Measurements from ENCODE around the gene DNAH3.
"Not testable (repeated sequence)": the region's sequence is repeated elsewhere in the genome, so short reads cannot be mapped to it uniquely, and the experiment has no call there.

Gene DNAH3

GRCh38 chr16:21175397-21175796 is 24.8 kb upstream of the DNAH3 start:
- TF ChIP-seq POLR2A (IDR thresholded peaks at IDR 0.05; ENCODE audit: extremely low read depth, insufficient read length) (no peak), MAX (IDR thresholded peaks at IDR 0.05; ENCODE audit: low read depth, low read length) (no peak), CTCF (IDR thresholded peaks at IDR 0.05; ENCODE audit: low read depth, low read length) (no peak)
- H3K4me3 ChIP-seq (ENCODE audit: low read depth, low read length), result no peak overlapping the region
- DNase-seq (ENCODE audit: low read depth), result no peak

- DNase-seq (ENCODE audit: low read depth), result no peak
- TF ChIP-seq MAX (IDR thresholded peaks at IDR 0.05; ENCODE audit: low read depth, low read length) (no peak), CTCF (IDR thresholded peaks at IDR 0.05; ENCODE audit: low read depth, low read length) (no peak), POLR2A (IDR thresholded peaks at IDR 0.05; ENCODE audit: extremely low read depth, insufficient read length) (no peak), MYC (IDR thresholded peaks at IDR 0.05; ENCODE audit: low read depth, low read length) (no peak)
- H3K4me3 ChIP-seq (ENCODE audit: low read depth, low read length), result no peak overlapping the region
These were observed 22.0 kb upstream of the DNAH3 start for GRCh38 chr16:21172650-21173049.

- not testable (repeated sequence) for H3K4me3 ChIP-seq (ENCODE audit: low read depth, low read length); DNase-seq (ENCODE audit: low read depth)
These were observed 19.5 kb upstream of the DNAH3 start for GRCh38 chr16:21170116-21170515.

DNA sequence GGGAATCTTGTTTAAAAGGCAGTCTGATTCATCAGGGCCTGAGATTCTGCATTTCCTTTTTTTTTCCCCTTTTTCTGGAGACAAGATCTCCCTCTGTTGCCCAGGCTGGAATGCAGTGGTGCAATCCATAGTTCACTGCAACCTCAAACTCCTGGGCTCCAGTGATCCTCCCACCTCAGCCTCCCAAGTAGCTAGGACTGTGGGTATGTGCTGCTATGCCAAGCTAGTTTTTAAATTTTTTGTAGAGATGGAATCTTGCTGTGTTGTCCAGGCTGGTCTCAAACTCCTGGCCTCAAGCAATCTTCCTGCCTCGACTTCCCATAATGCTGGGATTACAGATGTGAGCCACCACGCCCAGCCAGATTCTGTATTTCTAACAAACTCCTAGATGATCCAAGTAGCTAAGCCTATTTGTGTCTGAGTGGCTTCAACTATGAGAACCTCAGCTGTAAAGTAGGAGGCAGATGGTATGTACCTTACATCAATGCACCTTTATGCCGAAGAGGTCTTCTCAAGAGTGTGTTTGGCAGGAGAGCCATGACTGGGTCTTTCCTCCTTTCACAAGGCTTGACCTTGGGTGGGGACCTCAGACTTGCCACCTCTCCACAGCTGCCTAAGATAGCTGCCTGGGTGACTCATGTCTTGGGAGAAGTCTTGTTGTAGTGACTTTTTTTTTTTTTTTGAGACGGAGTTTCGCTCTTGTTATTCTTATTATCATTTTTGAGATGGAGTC is 18.8 kb upstream of the DNAH3 start:
- H3K4me3 ChIP-seq (ENCODE audit: low read depth, low read length), result no peak overlapping the region
- no peak for DNase-seq (ENCODE audit: low read depth)
- TF ChIP-seq CTCF (IDR thresholded peaks at IDR 0.05; ENCODE audit: low read depth, low read length), result no peak
- TF ChIP-seq POLR2A (IDR thresholded peaks at IDR 0.05; ENCODE audit: extremely low read depth, insufficient read length), result no peak
- TF ChIP-seq MAX (IDR thresholded peaks at IDR 0.05; ENCODE audit: low read depth, low read length), result no peak
- no peak for TF ChIP-seq MYC (IDR thresholded peaks at IDR 0.05; ENCODE audit: low read depth, low read length)

DNA sequence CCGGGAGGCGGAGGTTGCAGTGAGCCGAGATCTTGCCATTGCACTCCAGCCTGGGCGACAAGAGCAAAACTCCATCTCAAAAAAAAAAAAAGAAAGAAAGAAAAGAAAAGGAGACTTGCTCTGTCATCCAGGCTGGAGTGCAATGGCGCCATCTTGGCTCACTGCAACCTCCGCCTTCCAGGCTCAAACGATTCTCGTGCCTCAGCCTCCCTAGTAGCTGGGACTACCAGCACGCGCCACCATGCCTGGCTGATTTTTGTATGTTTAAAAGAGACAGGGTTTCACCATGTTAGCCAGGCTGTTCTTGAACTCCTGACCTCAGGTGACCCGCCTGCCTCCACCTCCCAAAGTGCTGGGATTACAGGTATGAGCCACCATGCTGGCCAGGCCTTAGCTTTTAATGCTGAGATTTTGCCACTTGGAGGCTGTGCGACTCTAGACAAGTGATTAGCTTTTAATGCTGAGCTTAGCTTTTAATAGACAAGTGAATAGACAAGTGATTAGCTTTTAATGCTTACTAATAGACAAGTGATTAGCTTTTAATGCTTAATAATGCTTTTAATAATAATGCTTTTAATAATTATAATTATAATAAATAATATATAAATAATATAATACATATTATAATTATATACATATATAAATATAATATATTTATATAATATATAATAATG is 17.4 kb upstream of the DNAH3 start:
- no peak for TF ChIP-seq MAX (IDR thresholded peaks at IDR 0.05; ENCODE audit: low read depth, low read length)
- TF ChIP-seq POLR2A (IDR thresholded peaks at IDR 0.05; ENCODE audit: extremely low read depth, insufficient read length), result no peak
- no peak for TF ChIP-seq MYC (IDR thresholded peaks at IDR 0.05; ENCODE audit: low read depth, low read length)
- TF ChIP-seq CTCF (IDR thresholded peaks at IDR 0.05; ENCODE audit: low read depth, low read length), result no peak
- peak; percentile 11 for DNase-seq (ENCODE audit: low read depth)
- H3K4me3 ChIP-seq (ENCODE audit: low read depth, low read length), result no peak overlapping the region

GRCh38 chr16:21167360-21167759 is 16.7 kb upstream of the DNAH3 start:
- H3K4me3 ChIP-seq (ENCODE audit: low read depth, low read length), result no peak overlapping the region
- TF ChIP-seq CTCF (IDR thresholded peaks at IDR 0.05; ENCODE audit: low read depth, low read length) (no peak), MAX (IDR thresholded peaks at IDR 0.05; ENCODE audit: low read depth, low read length) (no peak), POLR2A (IDR thresholded peaks at IDR 0.05; ENCODE audit: extremely low read depth, insufficient read length) (no peak), MYC (IDR thresholded peaks at IDR 0.05; ENCODE audit: low read depth, low read length) (no peak)
- DNase-seq (ENCODE audit: low read depth), result no peak

Measured in NB4 (cell line).